ENCODE measurements around the gene MRI1. TPM values are rescaled to one million over a fixed set of nuclear protein-coding genes. Genes with fewer than 3 reads are reported as not detected.

MRI1 gene
- total and polyA plus RNA-seq, 8 donors, result 14.4 to 35.1 (median 17.4) TPM

- H3K27ac ChIP-seq, result no peak overlapping the region
- H3K4me1 ChIP-seq, result no peaks in the 10 kb centered on the region
- H3K4me3 ChIP-seq, result no peak overlapping the region
- no peak for TF ChIP-seq CTCF (IDR thresholded peaks at IDR 0.05)
- FAIRE-seq, result no peak
- peak in 1 of 6 donors; percentile 56 for DNase-seq
- H3K9me3 ChIP-seq, result no peaks in the 10 kb centered on the region
- intact Hi-C loops (cut with DNase I), result no loop called here
- no peaks in the 10 kb centered on the region for H3K27me3 ChIP-seq
- WGBS, 2 donors, result 94 to 95% methylated on average over 21 of the region's 21 CpGs
- peaks cover 0 to 9% (median 0%) of the 10 kb centered on the region in 3 donors for H3K36me3 ChIP-seq
- no peak for ATAC-seq
These were observed 50.2 kb downstream of the MRI1 start for GRCh38 chr19:13814550-13814949.

GRCh38 chr19:13817018-13817614 is 52.8 kb downstream of the MRI1 start:
- H3K27me3 ChIP-seq, result no peaks in the 10 kb centered on the region
- 42% methylated on average over 11 of the region's 11 CpGs for WGBS, 2 donors
- H3K9me3 ChIP-seq, result no peaks in the 10 kb centered on the region
- TF ChIP-seq CTCF (IDR thresholded peaks at IDR 0.05), result no peak
- peak overlapping the region; percentile 29 to 55 (median 42) for H3K4me3 ChIP-seq
- peak; percentile 77 to 91 (median 80) for DNase-seq
- FAIRE-seq, result no peak
- intact Hi-C loops (cut with DNase I), result no loop called here
- peak overlapping the region in 3 of 4 donors; percentile 42 to 60 (median 46) for H3K27ac ChIP-seq
- peaks cover 0 to 7% (median 0%) of the 10 kb centered on the region in 3 donors for H3K36me3 ChIP-seq
- peak; percentile 76 to 86 (median 83) for ATAC-seq
- H3K4me1 ChIP-seq, result no peaks in the 10 kb centered on the region

DNA sequence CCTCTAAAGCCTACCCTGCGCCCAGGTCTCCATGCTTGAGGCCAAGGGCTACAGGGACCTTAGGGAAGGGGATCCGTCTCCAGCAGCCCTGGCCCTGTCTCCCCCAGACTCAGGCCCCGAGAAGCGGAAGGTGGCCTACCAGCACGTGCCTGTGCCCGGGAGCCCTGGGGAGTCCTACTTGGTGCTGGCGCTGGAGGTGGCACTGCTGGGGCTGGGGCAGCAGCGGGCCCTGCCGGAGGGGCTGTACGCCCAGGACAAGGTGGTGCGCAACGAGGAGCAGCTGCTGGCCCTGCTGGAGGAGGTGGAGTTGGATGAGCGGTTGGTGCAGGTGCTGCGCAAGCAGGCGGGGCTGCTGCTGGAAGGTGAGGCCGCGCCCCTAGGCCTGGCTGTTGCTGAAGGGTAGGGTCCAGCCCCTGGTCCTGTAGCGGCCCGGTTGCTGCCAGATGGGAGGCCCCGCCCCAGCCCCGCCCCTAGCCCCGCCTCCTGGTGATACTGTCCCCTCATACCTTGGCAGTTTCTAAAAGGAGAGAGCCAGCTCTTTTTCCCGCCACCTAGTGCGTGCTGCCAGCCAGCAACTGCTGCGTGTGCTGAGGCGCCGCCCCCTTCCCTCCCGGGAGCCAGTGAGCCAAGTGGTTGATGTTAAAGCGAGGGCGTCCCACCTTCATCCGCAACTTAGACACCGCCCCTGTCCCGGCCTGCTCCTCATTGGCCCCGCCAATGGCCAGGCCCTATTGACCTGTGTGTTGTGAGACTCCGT is 53.5 kb downstream of the MRI1 start:
- ATAC-seq, result peak; percentile 87 to 94 (median 91)
- TF ChIP-seq CTCF (IDR thresholded peaks at IDR 0.05), result no peak
- DNase-seq, result peak; percentile 80 to 93 (median 89)
- Histone ChIP-seq H3K4me3 (peak overlapping the region; percentile 29 to 55 (median 42)), H3K27me3 (no peaks in the 10 kb centered on the region), H3K27ac (peak overlapping the region in 3 of 4 donors; percentile 42 to 60 (median 46)), H3K4me1 (no peaks in the 10 kb centered on the region), H3K9me3 (no peaks in the 10 kb centered on the region), H3K36me3 (peaks cover 0 to 4% (median 0%) of the 10 kb centered on the region in 3 donors)
- intact Hi-C loops (cut with DNase I), result no loop called here
- no peak for FAIRE-seq
- 23 to 26% methylated on average over 34 to 35 of the region's 35 CpGs for WGBS, 2 donors

DNA sequence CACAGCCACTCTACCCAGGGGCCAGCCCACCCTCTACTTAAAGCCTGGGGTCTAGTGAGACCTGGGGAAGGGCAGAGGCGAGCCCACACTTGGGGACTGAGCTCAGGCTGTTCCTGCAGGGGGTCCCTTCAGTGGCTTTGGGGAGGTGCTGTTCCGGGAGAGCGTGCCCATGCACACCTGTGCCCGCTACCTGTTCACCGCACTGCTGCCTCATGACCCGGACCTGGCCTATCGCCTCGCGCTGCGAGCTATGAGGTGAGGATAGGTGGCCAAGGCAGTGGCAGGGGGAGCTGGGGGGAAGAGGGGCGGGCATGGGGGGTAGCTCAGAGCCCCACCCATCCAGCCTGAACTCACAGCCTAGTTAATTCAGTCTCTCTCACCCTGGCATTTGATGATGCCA is 54.9 kb downstream of the MRI1 start:
- intact Hi-C loops (cut with DNase I), result no loop called here
- Histone ChIP-seq H3K27ac (no peak overlapping the region), H3K9me3 (no peaks in the 10 kb centered on the region), H3K36me3 (no peaks in the 10 kb centered on the region), H3K4me3 (no peak overlapping the region), H3K27me3 (no peaks in the 10 kb centered on the region), H3K4me1 (no peaks in the 10 kb centered on the region)
- TF ChIP-seq CTCF (IDR thresholded peaks at IDR 0.05), result no peak
- DNase-seq (peak in 1 of 6 donors; percentile 55), ATAC-seq (no peak), FAIRE-seq (no peak)
- 95% methylated on average over 11 of the region's 11 CpGs for WGBS, 2 donors

DNA sequence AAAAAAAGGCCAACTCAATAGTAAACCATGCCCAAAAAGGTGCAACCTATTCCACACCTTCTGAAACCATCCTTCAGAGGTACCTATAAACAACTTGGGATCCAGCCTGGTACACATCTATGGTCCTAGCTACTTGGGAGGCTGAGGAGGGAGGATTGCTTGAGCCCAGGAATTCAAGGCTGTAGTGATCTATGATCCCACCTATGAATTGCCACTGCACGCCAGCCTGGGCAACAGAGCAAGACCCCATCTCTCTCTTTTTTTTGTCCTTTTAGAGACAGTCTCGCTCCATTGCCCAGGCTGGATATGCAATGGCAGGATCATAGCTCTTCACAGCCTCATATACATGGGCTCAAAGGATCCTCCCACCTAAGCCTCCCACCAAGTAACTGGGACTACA is 57.0 kb downstream of the MRI1 start:
- ATAC-seq (no peak), FAIRE-seq (no peak), DNase-seq (no peak)
- Histone ChIP-seq H3K4me1 (no peaks in the 10 kb centered on the region), H3K27me3 (no peaks in the 10 kb centered on the region), H3K27ac (no peak overlapping the region), H3K9me3 (no peaks in the 10 kb centered on the region), H3K36me3 (no peaks in the 10 kb centered on the region), H3K4me3 (no peak overlapping the region)
- 95 to 97% methylated on average over 2 of the region's 2 CpGs for WGBS, 2 donors
- intact Hi-C loops (cut with DNase I), result no loop called here
- no peak for TF ChIP-seq CTCF (IDR thresholded peaks at IDR 0.05)

All from pancreas (tissue), 10 donors.